Measurements from ENCODE around the gene OSM. TPM values are rescaled to one million over a fixed set of nuclear protein-coding genes. Genes with fewer than 3 reads are reported as not detected.

Gene OSM
- total RNA-seq, 1 donor from 2014 or later, result not detected

DNA sequence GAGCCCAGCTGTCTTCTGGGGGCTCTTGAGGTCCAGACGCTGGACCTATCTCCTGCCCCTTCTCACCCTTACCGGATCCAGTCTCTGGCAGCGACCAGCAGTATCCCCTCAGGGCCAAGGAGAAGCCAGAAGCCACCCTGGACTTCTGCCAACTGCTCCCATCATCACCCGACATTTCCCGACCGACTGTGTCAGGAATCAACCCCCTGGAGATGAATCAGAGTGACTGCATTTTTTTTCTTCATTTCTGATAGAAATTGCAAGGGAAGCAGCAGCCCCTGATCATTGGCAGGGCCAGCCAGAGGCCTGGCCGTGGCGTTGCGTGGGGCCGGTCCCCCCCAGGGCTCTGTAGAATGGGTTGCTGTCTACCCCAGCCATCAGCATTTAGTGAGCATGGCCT is 14.9 kb downstream of the OSM start:
- Mint-ChIP-seq H3K36me3 (ENCODE audit: unreplicated experiment) (no peaks in the 10 kb centered on the region), H3K27ac (ENCODE audit: unreplicated experiment) (no peak overlapping the region)
- no peak for DNase-seq

DNA sequence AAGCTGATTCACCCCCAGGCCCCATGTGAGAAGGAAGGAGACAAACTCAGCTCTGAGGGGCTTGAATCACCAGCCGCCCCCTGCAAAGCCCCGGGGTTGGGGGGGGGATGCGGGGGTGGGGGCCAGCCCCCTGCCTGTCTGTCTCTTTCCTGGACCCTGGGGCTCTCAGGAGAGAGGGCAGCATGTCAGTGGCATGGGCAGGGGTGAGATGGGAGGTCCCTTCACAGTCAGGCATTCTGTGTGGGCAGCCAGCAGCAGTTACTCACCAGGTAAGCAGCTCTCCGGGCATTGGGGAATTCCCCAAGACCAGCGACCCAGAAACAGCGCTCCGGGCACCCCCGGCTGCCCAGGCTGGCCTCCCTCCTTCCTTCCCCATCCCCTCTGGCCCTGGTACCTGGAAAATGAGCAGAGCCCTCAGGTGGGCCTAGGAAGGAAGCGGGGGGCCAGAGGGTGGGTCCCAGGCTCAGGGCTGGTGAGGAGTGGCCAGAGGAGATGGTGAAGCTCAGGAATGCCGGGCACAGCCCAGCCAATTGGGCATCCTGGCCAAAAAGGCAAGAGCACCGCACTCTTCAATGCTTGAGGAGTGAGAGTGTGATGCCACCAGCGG is 15.9 kb downstream of the OSM start:
- no peak for DNase-seq
- Mint-ChIP-seq H3K4me1 (ENCODE audit: low read depth, unreplicated experiment) (peaks cover 4% of the 10 kb centered on the region), H3K9me3 (ENCODE audit: unreplicated experiment) (peaks cover 4% of the 10 kb centered on the region), H3K27ac (ENCODE audit: unreplicated experiment) (no peak overlapping the region), H3K27me3 (ENCODE audit: unreplicated experiment) (peaks cover 5% of the 10 kb centered on the region), H3K36me3 (ENCODE audit: unreplicated experiment) (no peaks in the 10 kb centered on the region), H3K4me3 (ENCODE audit: unreplicated experiment) (no peak overlapping the region)
- TF ChIP-seq, protein P1, sequence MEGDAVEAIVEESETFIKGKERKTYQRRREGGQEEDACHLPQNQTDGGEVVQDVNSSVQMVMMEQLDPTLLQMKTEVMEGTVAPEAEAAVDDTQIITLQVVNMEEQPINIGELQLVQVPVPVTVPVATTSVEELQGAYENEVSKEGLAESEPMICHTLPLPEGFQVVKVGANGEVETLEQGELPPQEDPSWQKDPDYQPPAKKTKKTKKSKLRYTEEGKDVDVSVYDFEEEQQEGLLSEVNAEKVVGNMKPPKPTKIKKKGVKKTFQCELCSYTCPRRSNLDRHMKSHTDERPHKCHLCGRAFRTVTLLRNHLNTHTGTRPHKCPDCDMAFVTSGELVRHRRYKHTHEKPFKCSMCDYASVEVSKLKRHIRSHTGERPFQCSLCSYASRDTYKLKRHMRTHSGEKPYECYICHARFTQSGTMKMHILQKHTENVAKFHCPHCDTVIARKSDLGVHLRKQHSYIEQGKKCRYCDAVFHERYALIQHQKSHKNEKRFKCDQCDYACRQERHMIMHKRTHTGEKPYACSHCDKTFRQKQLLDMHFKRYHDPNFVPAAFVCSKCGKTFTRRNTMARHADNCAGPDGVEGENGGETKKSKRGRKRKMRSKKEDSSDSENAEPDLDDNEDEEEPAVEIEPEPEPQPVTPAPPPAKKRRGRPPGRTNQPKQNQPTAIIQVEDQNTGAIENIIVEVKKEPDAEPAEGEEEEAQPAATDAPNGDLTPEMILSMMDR (IDR thresholded peaks at IDR 0.05; ENCODE audit: partially characterized antibody, unreplicated experiment), result no peak

More for the DNA sequence above, 14.9 kb downstream of the OSM start:
- H3K27me3 Mint-ChIP-seq (ENCODE audit: unreplicated experiment), result peaks cover 3% of the 10 kb centered on the region
- peaks cover 4% of the 10 kb centered on the region for H3K4me1 Mint-ChIP-seq (ENCODE audit: low read depth, unreplicated experiment)
- no peak overlapping the region for H3K4me3 Mint-ChIP-seq (ENCODE audit: unreplicated experiment)
- TF ChIP-seq, protein P1 (IDR thresholded peaks at IDR 0.05; ENCODE audit: partially characterized antibody, unreplicated experiment), result no peak
- peaks cover 4% of the 10 kb centered on the region for H3K9me3 Mint-ChIP-seq (ENCODE audit: unreplicated experiment)

DNA sequence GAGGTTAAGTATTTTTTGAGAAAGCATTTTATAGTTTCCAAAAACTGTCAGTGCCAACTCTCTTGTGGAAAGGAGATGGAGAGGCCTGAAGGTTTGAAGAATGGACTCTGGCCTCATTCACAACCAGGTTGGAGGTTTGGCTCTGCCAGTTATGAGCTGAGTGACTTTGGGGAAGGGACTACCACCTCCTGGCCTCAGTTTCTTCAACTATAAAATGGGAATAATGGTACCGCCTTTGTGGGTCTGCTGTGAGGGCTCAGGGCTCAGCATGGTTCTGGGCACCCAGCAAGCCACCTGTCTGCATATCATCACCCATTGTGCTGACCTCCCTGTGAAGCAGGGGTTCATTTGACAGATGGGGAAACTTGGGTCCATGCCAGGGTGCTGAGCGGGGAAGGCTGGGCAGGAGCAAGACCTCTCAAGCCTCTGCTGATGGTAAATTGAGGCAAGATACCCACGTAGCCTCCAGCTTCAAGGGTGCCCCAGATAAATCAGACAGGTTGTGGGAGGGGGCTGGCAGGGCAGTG is 16.5 kb downstream of the OSM start:
- Mint-ChIP-seq H3K27ac (ENCODE audit: unreplicated experiment) (no peak overlapping the region), H3K9me3 (ENCODE audit: unreplicated experiment) (peaks cover 4% of the 10 kb centered on the region), H3K4me3 (ENCODE audit: unreplicated experiment) (no peak overlapping the region), H3K36me3 (ENCODE audit: unreplicated experiment) (no peaks in the 10 kb centered on the region), H3K27me3 (ENCODE audit: unreplicated experiment) (peaks cover 8% of the 10 kb centered on the region), H3K4me1 (ENCODE audit: low read depth, unreplicated experiment) (peaks cover 4% of the 10 kb centered on the region)
- TF ChIP-seq, protein P1 (IDR thresholded peaks at IDR 0.05; ENCODE audit: partially characterized antibody, unreplicated experiment), result no peak
- no peak for DNase-seq

DNA sequence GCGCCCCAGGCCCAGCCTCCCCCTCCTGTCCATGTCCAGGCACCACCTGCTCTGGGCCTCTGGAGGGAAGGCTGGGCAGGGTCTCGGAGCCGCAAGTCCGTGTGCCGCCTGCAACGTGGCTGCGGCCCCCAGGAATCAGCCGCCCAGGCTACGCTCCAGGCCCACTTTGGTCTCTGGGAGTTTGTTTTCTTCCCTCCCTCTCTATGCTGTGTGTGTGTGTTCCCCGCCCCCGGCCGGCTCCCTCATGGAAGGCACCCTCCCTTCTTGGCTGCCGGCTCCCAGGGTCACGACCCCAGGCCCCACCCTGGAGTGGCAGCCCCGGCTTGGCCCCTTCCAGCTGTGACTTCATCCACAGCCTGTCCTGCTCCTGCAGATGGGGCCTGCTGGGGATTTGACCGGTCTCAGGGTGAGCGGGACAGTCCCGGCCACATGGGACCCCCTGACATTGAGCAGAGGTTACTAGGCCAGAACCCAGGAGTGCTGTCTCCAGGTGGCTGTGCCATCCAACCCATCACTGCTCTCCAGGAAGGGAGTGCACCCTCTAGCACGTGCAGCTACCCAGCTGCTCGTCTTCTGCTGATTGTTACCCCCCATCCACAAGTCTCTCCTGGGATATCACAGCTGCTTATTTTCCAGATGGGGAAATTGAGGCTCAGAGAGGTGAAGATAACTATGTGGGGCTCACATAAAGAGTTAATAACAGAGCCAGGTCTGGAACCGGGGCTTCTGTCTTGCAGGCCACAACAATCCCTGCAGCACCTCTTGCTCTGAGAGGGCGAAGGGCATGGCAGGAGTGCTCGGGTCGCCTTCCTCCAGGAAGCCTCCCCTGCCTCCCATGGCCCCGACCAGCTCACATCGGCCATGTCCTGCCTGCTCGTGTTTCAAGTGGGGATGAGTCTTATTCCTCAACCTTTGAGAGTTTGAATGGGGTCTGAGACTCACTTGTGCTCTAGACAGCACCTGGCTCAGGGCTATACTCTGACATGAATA is 17.3 kb downstream of the OSM start:
- Mint-ChIP-seq H3K4me1 (ENCODE audit: low read depth, unreplicated experiment) (peaks cover 4% of the 10 kb centered on the region), H3K9me3 (ENCODE audit: unreplicated experiment) (peaks cover 4% of the 10 kb centered on the region), H3K4me3 (ENCODE audit: unreplicated experiment) (no peak overlapping the region), H3K36me3 (ENCODE audit: unreplicated experiment) (no peaks in the 10 kb centered on the region), H3K27me3 (ENCODE audit: unreplicated experiment) (peaks cover 8% of the 10 kb centered on the region), H3K27ac (ENCODE audit: unreplicated experiment) (no peak overlapping the region)
- TF ChIP-seq, protein P1 (IDR thresholded peaks at IDR 0.05; ENCODE audit: partially characterized antibody, unreplicated experiment), result no peak
- DNase-seq, result no peak
